HCT116 (cell line): Measurements from ENCODE around the gene SUSD5.

ENCODE experiments used
- EGR1 ChIP-seq: IDR thresholded peaks from 2 replicates; pipeline ENCODE4 v1.6.1; 2012; ENCODE audit warnings: low read depth
- ELF1 ChIP-seq: IDR thresholded peaks from 2 replicates; pipeline ENCODE4 v1.6.1; 2012; ENCODE audit warnings: low read depth, borderline replicate concordance
- EZH2 ChIP-seq: fragments of 200-600 bp; sonication (generic); IDR thresholded peaks from 2 replicates; pipeline ENCODE4 v1.6.1; 2017; ENCODE audit warnings: antibody characterized with exemption, mixed run types
- POLR2A ChIP-seq: IDR thresholded peaks from 2 replicates; pipeline ENCODE4 v1.7.0; 2011; ENCODE audit warnings: borderline replicate concordance; ENCODE audit not compliant: insufficient read depth, insufficient read length; ENCODE audit errors: extremely low read depth
- POLR2AphosphoS5 ChIP-seq: IDR thresholded peaks from 2 replicates; pipeline ENCODE4 v1.6.1; 2011; ENCODE audit warnings: mild to moderate bottlenecking, low read depth, low read length, moderate library complexity
- TF ChIP-seq, protein P1 (sequence below), 3 experiments: fragments of 200-600 bp in 1 of 3; sonication (generic) in 1 of 3; IDR thresholded peaks in 2 of 3; conservative IDR thresholded peaks in 1 of 3; 2 replicates each; pipeline ENCODE4 v1.5.1; 2012 to 2017; ENCODE audit warnings: low read depth in 2 of 3, low read length in 2 of 3, antibody characterized with exemption in 1 of 3, borderline replicate concordance in 1 of 3, control low read depth in 1 of 3, mild to moderate bottlenecking in 1 of 3, mixed read lengths in 1 of 3, mixed run types in 1 of 3, moderate library complexity in 1 of 3; ENCODE audit not compliant: insufficient read depth in 1 of 3
- TF ChIP-seq, protein P2 (sequence below): IDR thresholded peaks from 2 replicates; pipeline ENCODE4 v1.6.1; 2012; ENCODE audit warnings: low read depth
- TF ChIP-seq, protein P3 (sequence below): IDR thresholded peaks from 2 replicates; pipeline ENCODE4 v1.6.1; 2012

DNA sequence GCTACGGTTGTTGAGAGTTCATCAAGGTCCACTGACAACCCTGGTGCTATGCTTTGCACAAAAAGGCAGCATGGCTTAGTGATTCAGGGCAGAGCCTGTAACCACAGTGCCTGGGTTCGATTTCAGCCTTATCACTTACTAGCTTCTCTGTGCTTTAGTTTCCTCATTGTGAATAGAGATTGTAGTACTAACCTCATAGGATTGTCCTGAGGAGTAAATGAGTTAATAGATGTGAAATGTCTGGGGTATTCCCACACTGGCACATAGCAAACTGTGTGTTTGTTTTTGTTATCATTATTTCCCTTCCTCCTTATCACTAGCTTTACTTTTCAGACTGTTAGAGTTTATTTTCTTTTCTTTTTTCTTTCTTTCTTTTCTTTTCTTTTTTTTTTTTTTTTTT lies 88.5 kb downstream of the SUSD5 start:
- TF ChIP-seq, protein P1, sequence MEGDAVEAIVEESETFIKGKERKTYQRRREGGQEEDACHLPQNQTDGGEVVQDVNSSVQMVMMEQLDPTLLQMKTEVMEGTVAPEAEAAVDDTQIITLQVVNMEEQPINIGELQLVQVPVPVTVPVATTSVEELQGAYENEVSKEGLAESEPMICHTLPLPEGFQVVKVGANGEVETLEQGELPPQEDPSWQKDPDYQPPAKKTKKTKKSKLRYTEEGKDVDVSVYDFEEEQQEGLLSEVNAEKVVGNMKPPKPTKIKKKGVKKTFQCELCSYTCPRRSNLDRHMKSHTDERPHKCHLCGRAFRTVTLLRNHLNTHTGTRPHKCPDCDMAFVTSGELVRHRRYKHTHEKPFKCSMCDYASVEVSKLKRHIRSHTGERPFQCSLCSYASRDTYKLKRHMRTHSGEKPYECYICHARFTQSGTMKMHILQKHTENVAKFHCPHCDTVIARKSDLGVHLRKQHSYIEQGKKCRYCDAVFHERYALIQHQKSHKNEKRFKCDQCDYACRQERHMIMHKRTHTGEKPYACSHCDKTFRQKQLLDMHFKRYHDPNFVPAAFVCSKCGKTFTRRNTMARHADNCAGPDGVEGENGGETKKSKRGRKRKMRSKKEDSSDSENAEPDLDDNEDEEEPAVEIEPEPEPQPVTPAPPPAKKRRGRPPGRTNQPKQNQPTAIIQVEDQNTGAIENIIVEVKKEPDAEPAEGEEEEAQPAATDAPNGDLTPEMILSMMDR (IDR thresholded peaks at IDR 0.05 in 2 of 3, conservative IDR thresholded peaks at IDR 0.05 in 1 of 3; ENCODE audit: borderline replicate concordance in 1 of 3, insufficient read depth in 1 of 3, low read depth in 2 of 3, low read length in 2 of 3): no peak
- TF ChIP-seq POLR2A (no peak), EGR1 (no peak), EZH2 (no peak), POLR2AphosphoS5 (no peak), ELF1 (no peak)
- TF ChIP-seq, protein P2, sequence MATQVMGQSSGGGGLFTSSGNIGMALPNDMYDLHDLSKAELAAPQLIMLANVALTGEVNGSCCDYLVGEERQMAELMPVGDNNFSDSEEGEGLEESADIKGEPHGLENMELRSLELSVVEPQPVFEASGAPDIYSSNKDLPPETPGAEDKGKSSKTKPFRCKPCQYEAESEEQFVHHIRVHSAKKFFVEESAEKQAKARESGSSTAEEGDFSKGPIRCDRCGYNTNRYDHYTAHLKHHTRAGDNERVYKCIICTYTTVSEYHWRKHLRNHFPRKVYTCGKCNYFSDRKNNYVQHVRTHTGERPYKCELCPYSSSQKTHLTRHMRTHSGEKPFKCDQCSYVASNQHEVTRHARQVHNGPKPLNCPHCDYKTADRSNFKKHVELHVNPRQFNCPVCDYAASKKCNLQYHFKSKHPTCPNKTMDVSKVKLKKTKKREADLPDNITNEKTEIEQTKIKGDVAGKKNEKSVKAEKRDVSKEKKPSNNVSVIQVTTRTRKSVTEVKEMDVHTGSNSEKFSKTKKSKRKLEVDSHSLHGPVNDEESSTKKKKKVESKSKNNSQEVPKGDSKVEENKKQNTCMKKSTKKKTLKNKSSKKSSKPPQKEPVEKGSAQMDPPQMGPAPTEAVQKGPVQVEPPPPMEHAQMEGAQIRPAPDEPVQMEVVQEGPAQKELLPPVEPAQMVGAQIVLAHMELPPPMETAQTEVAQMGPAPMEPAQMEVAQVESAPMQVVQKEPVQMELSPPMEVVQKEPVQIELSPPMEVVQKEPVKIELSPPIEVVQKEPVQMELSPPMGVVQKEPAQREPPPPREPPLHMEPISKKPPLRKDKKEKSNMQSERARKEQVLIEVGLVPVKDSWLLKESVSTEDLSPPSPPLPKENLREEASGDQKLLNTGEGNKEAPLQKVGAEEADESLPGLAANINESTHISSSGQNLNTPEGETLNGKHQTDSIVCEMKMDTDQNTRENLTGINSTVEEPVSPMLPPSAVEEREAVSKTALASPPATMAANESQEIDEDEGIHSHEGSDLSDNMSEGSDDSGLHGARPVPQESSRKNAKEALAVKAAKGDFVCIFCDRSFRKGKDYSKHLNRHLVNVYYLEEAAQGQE: no peak
- TF ChIP-seq, protein P3, sequence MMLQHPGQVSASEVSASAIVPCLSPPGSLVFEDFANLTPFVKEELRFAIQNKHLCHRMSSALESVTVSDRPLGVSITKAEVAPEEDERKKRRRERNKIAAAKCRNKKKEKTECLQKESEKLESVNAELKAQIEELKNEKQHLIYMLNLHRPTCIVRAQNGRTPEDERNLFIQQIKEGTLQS: no peak
